SK-N-SH (cell line): Measurements from ENCODE around the gene BBX. TPM values are rescaled to one million over a fixed set of nuclear protein-coding genes. Genes with fewer than 3 reads are reported as not detected.

ENCODE experiments used
- CTCF ChIA-PET: fragments of 300-600, 350-600 bp; formaldehyde crosslinking; extraction: SDS; loops from one replicate; lab custom pipeline; 2021; lab: Yijun Ruan, JAX
- POLR2A ChIA-PET: fragments of 350-600 bp; sonication (Branson Sonifier 250); formaldehyde crosslinking; extraction: SDS; loops from one replicate; lab custom pipeline; 2020; ENCODE audit warnings: antibody characterized with exemption, inconsistent platforms; lab: Yijun Ruan, JAX
- DNase-seq: peaks from one replicate; pipeline ENCODE4 v3.0.0; 2012
- H2AFZ ChIP-seq: fragments of 200-600 bp; sonication (generic); 2 replicates; pipeline ENCODE4 v1.8.1; 2016; ENCODE audit warnings: antibody characterized with exemption, mild to moderate bottlenecking, low read depth
- H3F3A ChIP-seq: fragments of 200-600 bp; sonication (generic); replicated peaks from 2 replicates; pipeline ENCODE3; 2016; ENCODE audit warnings: antibody characterized with exemption, mild to moderate bottlenecking; ENCODE audit not compliant: insufficient read depth
- H3K27ac ChIP-seq, 2 experiments: fragments of 200-500 bp in 1 of 2; fragments of 200-600 bp in 1 of 2; sonication (Bioruptor generic) in 1 of 2; sonication (generic), shearing (Covaris generic) in 1 of 2; 2 replicates each; pipeline versions ENCODE4 v1.5.1 to v1.6.1; 2014 to 2016; ENCODE audit warnings: low read depth in 2 of 2, inconsistent platforms in 1 of 2, low read length in 1 of 2, mild to moderate bottlenecking in 1 of 2, mixed read lengths in 1 of 2
- H3K27me3 ChIP-seq: fragments of 200-600 bp; sonication (generic), shearing (Covaris generic); 2 replicates; pipeline ENCODE4 v1.6.1; 2016; ENCODE audit warnings: mixed run types; ENCODE audit not compliant: insufficient read depth
- H3K36me3 ChIP-seq, 2 experiments: fragments of 200-500 bp in 1 of 2; fragments of 200-600 bp in 1 of 2; sonication (Bioruptor generic) in 1 of 2; sonication (generic) in 1 of 2; replicated peaks in 1 of 2; 2 replicates each; pipeline versions ENCODE3 to v1.5.1; 2014 to 2016; ENCODE audit warnings: low read length in 1 of 2, mild to moderate bottlenecking in 1 of 2; ENCODE audit not compliant: insufficient read depth in 2 of 2, control insufficient read depth in 1 of 2
- H3K4me1 ChIP-seq, 2 experiments: fragments of 200-500 bp in 1 of 2; fragments of 200-600 bp in 1 of 2; sonication (Bioruptor generic) in 1 of 2; sonication (generic), shearing (Covaris generic) in 1 of 2; 2 replicates each; pipeline versions ENCODE4 v1.5.1 to v1.6.1; 2014 to 2016; ENCODE audit warnings: low read depth in 1 of 2, low read length in 1 of 2, mixed run types in 1 of 2; ENCODE audit not compliant: insufficient read depth in 2 of 2, control insufficient read depth in 1 of 2
- H3K4me2 ChIP-seq: fragments of 200-600 bp; sonication (generic), shearing (Covaris generic); 2 replicates; pipeline ENCODE4 v1.6.1; 2017; ENCODE audit warnings: mixed run types
- H3K4me3 ChIP-seq, 2 experiments: fragments of 200-500 bp in 1 of 2; fragments of 200-600 bp in 1 of 2; sonication (Bioruptor generic) in 1 of 2; sonication (generic), shearing (Covaris generic) in 1 of 2; 2 replicates each; pipeline versions ENCODE4 v1.5.1 to v1.8.1; 2014 to 2016; ENCODE audit warnings: low read depth in 2 of 2, inconsistent platforms in 1 of 2, low read length in 1 of 2, mild to moderate bottlenecking in 1 of 2, mixed read lengths in 1 of 2, moderate library complexity in 1 of 2
- H3K79me2 ChIP-seq: fragments of 200-600 bp; sonication (generic); 2 replicates; pipeline ENCODE4 v1.8.1; 2017; ENCODE audit warnings: mild to moderate bottlenecking; ENCODE audit not compliant: insufficient read depth
- H3K9ac ChIP-seq: fragments of 200-600 bp; sonication (generic); 2 replicates; pipeline ENCODE4 v1.6.1; 2017; ENCODE audit warnings: mixed run types
- H3K9me2 ChIP-seq: fragments of 200-600 bp; sonication (generic); 2 replicates; pipeline ENCODE4 v1.6.1; 2017; ENCODE audit warnings: mixed run types
- H3K9me3 ChIP-seq: fragments of 200-600 bp; sonication (generic); 2 replicates; pipeline ENCODE4 v1.6.1; 2017; ENCODE audit warnings: mixed run types, mild to moderate bottlenecking, moderate library complexity
- H4K20me1 ChIP-seq: fragments of 200-600 bp; sonication (generic); 2 replicates; pipeline ENCODE4 v1.6.1; 2017; ENCODE audit warnings: mild to moderate bottlenecking, mixed run types; ENCODE audit not compliant: insufficient read depth
- CTCF ChIP-seq: fragments of 200-600 bp; sonication (generic); IDR thresholded peaks from 2 replicates; pipeline ENCODE4 v1.6.1; 2017; ENCODE audit warnings: antibody characterized with exemption, mild to moderate bottlenecking, moderate library complexity
- ELF1 ChIP-seq: IDR thresholded peaks from 2 replicates; pipeline ENCODE4 v1.4.0; 2012
- EZH2phosphoT487 ChIP-seq: fragments of 200-600 bp; sonication (generic); IDR thresholded peaks from 2 replicates; pipeline ENCODE4 v1.6.1; 2017; ENCODE audit warnings: low read depth, mixed run types, mild to moderate bottlenecking, antibody characterized with exemption, moderate library complexity, borderline replicate concordance
- FOSL2 ChIP-seq: IDR thresholded peaks from 2 replicates; pipeline ENCODE4 v1.4.0; 2012; ENCODE audit warnings: low read depth, mild to moderate bottlenecking, moderate library complexity, borderline replicate concordance
- GABPA ChIP-seq: IDR thresholded peaks from 2 replicates; pipeline ENCODE4 v1.4.0; 2012; ENCODE audit warnings: low read depth, mild to moderate bottlenecking
- GATA2 ChIP-seq: sonication (generic); formaldehyde crosslinking; IDR thresholded peaks from 2 replicates; pipeline ENCODE4 v1.5.0; 2020; ENCODE audit warnings: mild to moderate bottlenecking, missing genetic modification reagents
- JUND ChIP-seq: IDR thresholded peaks from 2 replicates; pipeline ENCODE4 v1.4.0; 2012
- NRF1 ChIP-seq: IDR thresholded peaks from 2 replicates; pipeline ENCODE4 v1.6.1; 2012; ENCODE audit warnings: low read depth, mild to moderate bottlenecking, low read length
- RAD21 ChIP-seq: IDR thresholded peaks from 2 replicates; pipeline ENCODE4 v1.6.1; 2012; ENCODE audit warnings: mild to moderate bottlenecking, low read length
- RCOR1 ChIP-seq: fragments of 150-350 bp; IDR thresholded peaks from 2 replicates; pipeline ENCODE4 v1.6.1; 2017; ENCODE audit warnings: antibody characterized with exemption, low read length
- TCF12 ChIP-seq: IDR thresholded peaks from 2 replicates; pipeline ENCODE4 v1.4.0; 2012
- ZBTB33 ChIP-seq: IDR thresholded peaks from 2 replicates; pipeline ENCODE4 v1.4.0; 2012; ENCODE audit warnings: low read depth, borderline replicate concordance
- WGBS: methylation state at CpG from one replicate; pipeline ENCODE4 v1.1.6; 2017; ENCODE audit warnings: low lambda C conversion rate; 5-methylcytosine and 5-hydroxymethylcytosine counted together
- polyA plus RNA-seq, 3 experiments: library from polyadenylated mRNA; depleted of rRNA; stranded (reverse); fragments of >200 nt; gene quantifications; 2 replicates each; pipeline ENCODE4 v1.2.3, GENCODE V29; 2012

The BBX gene
- polyA plus RNA-seq, 1 of the 3 experiments (the other 2 are of a cell fraction) = 14.2 TPM

DNA sequence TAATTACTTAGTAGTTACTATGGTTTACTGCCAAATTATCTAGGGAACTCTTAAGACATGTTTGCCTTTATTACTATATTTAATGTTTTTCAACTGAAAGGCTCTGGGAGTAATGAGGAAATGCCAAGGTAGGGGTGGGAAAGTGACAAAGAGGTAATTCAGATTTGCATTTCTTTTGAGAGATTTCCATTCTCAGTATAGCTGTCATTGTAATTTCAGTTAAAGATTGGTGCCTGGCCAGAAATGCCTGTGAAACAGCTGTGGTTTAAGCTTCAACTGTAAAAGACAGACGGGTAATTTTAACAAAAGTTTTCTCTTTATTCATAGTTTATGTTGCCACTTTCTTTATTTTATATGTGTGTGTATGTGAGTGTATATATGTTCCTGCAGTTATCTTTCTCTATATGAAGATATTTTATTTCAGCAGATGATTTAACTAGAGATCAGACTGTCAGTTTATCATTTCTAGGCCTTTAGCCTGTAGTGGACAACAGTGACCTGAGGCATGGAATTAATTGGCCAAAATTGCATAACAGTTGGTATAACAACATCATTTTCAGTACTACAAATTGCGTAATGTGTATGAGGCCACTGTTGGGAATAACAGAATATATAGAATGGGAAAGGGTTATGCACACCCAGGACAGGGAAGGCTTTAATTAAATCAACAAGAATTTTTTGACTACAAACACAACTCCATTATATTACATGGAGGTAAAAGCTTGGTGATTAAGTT, 119.0 kb downstream of the BBX start:
- Histone ChIP-seq H2AFZ (no peak overlapping the region), H3K9me3 (no peaks in the 10 kb centered on the region), H3K4me3 (no peak overlapping the region), H3K27me3 (no peaks in the 10 kb centered on the region), H3K4me1 (peaks cover 0 to 14% of the 10 kb centered on the region in 2 experiments; a peak in 2 of 4 replicates), H3K27ac (peak overlapping the region in 1 of 2 experiments; percentile 55; a peak in 2 of 4 replicates), H3K36me3 (no peaks in the 10 kb centered on the region), H3F3A (peaks cover 3% of the 10 kb centered on the region), H3K9me2 (no peaks in the 10 kb centered on the region), H3K9ac (no peak overlapping the region), H4K20me1 (no peaks in the 10 kb centered on the region), H3K79me2 (no peaks in the 10 kb centered on the region; the same call in 1 of the 2 replicates), H3K4me2 (no peak overlapping the region)
- CTCF ChIA-PET = interaction anchor here (0.8 to 5.3 kb wide), 8 partner anchors 13 to 847 kb away, joined by 3 to 30 read pairs (median 5); no protein-coding TSS in a partner anchor
- DNase-seq = no peak
- POLR2A ChIA-PET = no interaction called here
- 83% methylated on average over 2 of the region's 2 CpGs for WGBS
- TF ChIP-seq FOSL2 = no peak
- TF ChIP-seq ZBTB33 = no peak
- no peak for TF ChIP-seq EZH2phosphoT487
- no peak for TF ChIP-seq NRF1
- TF ChIP-seq ELF1 = no peak
- 0 out of 2 replicates have a peak, but pooled peaks have one; percentile 26 for TF ChIP-seq GATA2 (CRISPR knock-in tag)
- TF ChIP-seq JUND = no peak
- no peak for TF ChIP-seq GABPA
- TF ChIP-seq RCOR1 = peak; percentile 54; the same call in 1 of the 2 replicates

DNA sequence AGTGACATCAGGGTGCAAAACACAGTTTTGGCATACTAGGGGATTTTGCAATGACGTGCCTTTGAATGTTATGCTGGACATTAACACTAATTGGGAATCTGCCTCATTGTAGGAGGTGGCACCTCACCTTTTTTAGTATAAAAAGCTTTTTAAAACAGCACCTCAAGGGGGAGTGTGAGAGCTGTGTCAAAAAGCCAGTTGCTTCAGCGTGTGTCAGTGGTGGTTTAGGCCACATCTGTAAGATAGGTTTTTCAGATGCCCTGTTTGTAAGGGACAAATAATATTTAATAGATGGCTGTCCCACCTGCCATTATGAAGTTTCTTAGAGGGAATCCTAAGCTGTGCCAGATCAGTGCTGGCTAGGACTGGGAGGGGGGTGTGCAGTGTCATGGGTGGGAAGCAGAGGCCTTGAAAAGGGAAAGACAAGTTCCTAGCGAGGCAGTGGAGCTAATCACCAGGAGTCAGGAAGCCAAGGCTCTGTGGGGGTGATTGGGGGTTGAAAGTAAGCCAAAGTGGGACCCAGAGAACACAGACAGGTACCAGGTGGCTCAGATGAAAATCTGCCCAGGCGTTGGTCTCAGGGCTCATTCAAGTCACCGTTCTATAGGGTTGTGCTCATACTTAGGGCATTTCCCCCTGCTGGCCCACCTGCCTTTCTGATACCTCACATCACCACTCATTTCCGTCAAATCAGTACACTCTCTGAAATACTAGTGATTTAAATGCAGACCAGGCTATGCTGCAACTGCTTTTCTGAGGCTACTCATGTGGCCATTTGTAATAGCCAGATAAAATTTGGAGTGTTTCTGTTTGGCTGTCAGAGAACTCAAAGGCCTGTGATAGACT, 120.5 kb downstream of the BBX start:
- WGBS = 92% methylated on average over 5 of the region's 6 CpGs
- Histone ChIP-seq H3K4me3 (no peak overlapping the region), H3K79me2 (no peaks in the 10 kb centered on the region; the same call in 1 of the 2 replicates), H3K27ac (no peak overlapping the region; a peak in 1 of 4 replicates), H4K20me1 (no peaks in the 10 kb centered on the region), H3K27me3 (no peaks in the 10 kb centered on the region), H2AFZ (no peak overlapping the region), H3K36me3 (peaks cover 0 to 4% of the 10 kb centered on the region in 2 experiments), H3F3A (peaks cover 3% of the 10 kb centered on the region), H3K9ac (no peak overlapping the region), H3K4me1 (peaks cover 0 to 14% of the 10 kb centered on the region in 2 experiments; a peak in 2 of 4 replicates), H3K9me3 (no peaks in the 10 kb centered on the region), H3K4me2 (no peak overlapping the region), H3K9me2 (no peaks in the 10 kb centered on the region)
- ChIA-PET POLR2A (no interaction called here), CTCF (interaction anchor here (0.6 to 5.3 kb wide), 9 partner anchors 13 to 794 kb away, joined by 3 to 30 read pairs (median 3); no protein-coding TSS in a partner anchor)
- TF ChIP-seq CTCF = peak; percentile 35
- TF ChIP-seq RAD21 = peak; percentile 47
- TF ChIP-seq TCF12 = no peak
- no peak for DNase-seq
